NCI-H1105 treated with DMSO at 0.1 percent for 48 hours (cell line): ENCODE results near the gene MRPS15.

ENCODE experiments used
- DNase-seq: peaks from one replicate; lab custom pipeline; 2025; lab: John Stamatoyannopoulos, UW

MRPS15 gene

GRCh38 chr1:36419569-36419968 is 44.6 kb downstream of the MRPS15 start:
- DNase-seq, result no peak

GRCh38 chr1:36419140-36419539 is 45.0 kb downstream of the MRPS15 start:
- no peak for DNase-seq

GRCh38 chr1:36417931-36418330 is 46.3 kb downstream of the MRPS15 start:
- DNase-seq, result no peak

- DNase-seq, result no peak
These were observed 48.4 kb downstream of the MRPS15 start for GRCh38 chr1:36415661-36416326.

GRCh38 chr1:36414384-36414783 is 49.8 kb downstream of the MRPS15 start:
- no peak for DNase-seq

- DNase-seq, result peak; percentile 4
These were observed 52.2 kb downstream of the MRPS15 start for GRCh38 chr1:36411674-36412648.

- DNase-seq, result no peak
These were observed 55.7 kb downstream of the MRPS15 start for GRCh38 chr1:36408479-36408878.

- no peak for DNase-seq
These were observed 57.7 kb downstream of the MRPS15 start for GRCh38 chr1:36406440-36406839.
